Heart left ventricle (tissue), 13 donors: Measurements from ENCODE around the gene SUPT3H.

Source experiments
- CTCF ChIP-seq, 12 donors: fragments of 200-600 bp; sonication (generic) in 4 of 12; IDR thresholded peaks; one replicate each; pipeline versions ENCODE4 v1.5.0 to v1.8.0; 2018 to 2022; ENCODE audit warnings: antibody characterized with exemption in 12 of 12, mild to moderate bottlenecking in 5 of 12
- POLR2A ChIP-seq, 2 donors: fragments of 450-650 bp; IDR thresholded peaks; one replicate each; pipeline ENCODE4 v1.6.1; 2017; ENCODE audit warnings: antibody characterized with exemption in 2 of 2, mild to moderate bottlenecking in 2 of 2, moderate library complexity in 2 of 2
- donor health status: ischemic (EF 13 %, LVEDD 7.1; RV severe dilation, severe dysfunction).
- donor health status: DM: no; HTN: yes; CAD: no.
- donor health status: DM: no; HTN: no; CAD: no.
- donor health status: ischemic (EF 25% LVEDD 6.9; RV normal size, moderate dysfunction).
- donor health status: ischemic (EF 25% LVEDD 5.7; RV mildly dilated, moderate dysfunction).
- donor health status: ischemic (EF 35%, LVEDD 5.7; RV mildly dilated, moderate dysfunction).
- donor health status: nonischemic (EF 11% LVEDD 7.7; RV severe dilation, severe dysfunction).
- donor health status: DM: yes; HTN: yes; CAD: no.
- donor health status: PGD.
- donor health status: ischemic (EF 29% LVEDD 5.4; RV normal size, mild dysfunction).
- donor health status: nonischemic (EF 23%, LVEDD 6.1; RV moderate dilation, normal function).

GRCh38 chr6:45387236-45387635 is 9.5 kb upstream of the SUPT3H start:
- TF ChIP-seq CTCF (IDR thresholded peaks at IDR 0.05) = no peak
- no peak for TF ChIP-seq POLR2A (IDR thresholded peaks at IDR 0.05)
